GM12878 (cell line): ENCODE data around the gene SWSAP1. TPM values are rescaled to one million over a fixed set of nuclear protein-coding genes. Genes with fewer than 3 reads are reported as not detected.

ENCODE experiments used
- ATAC-seq: fragments of 200-7000 bp; cut with Tn5 transposase; 3 replicates; pipeline ENCODE4 v1.9.1; 2020; ENCODE audit warnings: mild to moderate bottlenecking, moderate library complexity
- BruUV-seq: library from RNA; stranded (reverse); fragments of 400-500 nt; replicated peaks from 2 replicates; lab custom pipeline; 2021; lab: Mats Ljungman, UMichigan
- CTCF ChIA-PET: fragments of 300-600 bp; sonication (Branson Sonifier 250); formaldehyde crosslinking; extraction: SDS; loops from one replicate; lab custom pipeline; 2021; ENCODE audit warnings: inconsistent platforms; lab: Yijun Ruan, JAX
- POLR2A ChIA-PET: fragments of 350-600 bp; formaldehyde crosslinking; extraction: SDS; loops from one replicate; lab custom pipeline; 2021; ENCODE audit warnings: inconsistent platforms; lab: Charles Lee
- RAD21 ChIA-PET: fragments of 300-600 bp; sonication (Branson Sonifier 250); formaldehyde crosslinking; loops from one replicate; lab custom pipeline; 2023; ENCODE audit warnings: antibody characterized with exemption; ENCODE audit not compliant: unreplicated experiment; lab: Charles Lee
- SMC1A ChIA-PET: fragments of 300-600 bp; sonication (Branson Sonifier 250); formaldehyde crosslinking; loops from one replicate; lab custom pipeline; 2023; ENCODE audit not compliant: unreplicated experiment, uncharacterized antibody; lab: Charles Lee
- DNase-seq: peaks from one replicate; pipeline ENCODE4 v3.0.0-alpha.2; 2011; ENCODE audit warnings: low read depth, low spot score
- FAIRE-seq: peaks from 3 replicates; lab custom pipeline; 2011; peaks lifted over from hg19 to GRCh38; lab: Jason Lieb, UNC
- H2AFZ ChIP-seq: 2 replicates; pipeline ENCODE4 v1.6.0; 2011; ENCODE audit warnings: low read depth, low read length, control low read depth; ENCODE audit not compliant: control insufficient read depth
- H3K27ac ChIP-seq: 2 replicates; pipeline ENCODE4 v1.5.1; 2011; ENCODE audit warnings: control low read depth; ENCODE audit not compliant: control insufficient read depth, insufficient read depth
- H3K27me3 ChIP-seq, 2 experiments: replicated peaks in 1 of 2; 2 replicates each; pipeline versions ENCODE4 v1.6.0 to v1.6.1; 2011; ENCODE audit warnings: low read length in 1 of 2; ENCODE audit not compliant: control insufficient read depth in 2 of 2, insufficient read depth in 2 of 2
- H3K36me3 ChIP-seq, 2 experiments: 2 replicates each; pipeline ENCODE4 v1.5.1; 2011; ENCODE audit warnings: low read length in 1 of 2; ENCODE audit not compliant: control insufficient read depth in 2 of 2, insufficient read depth in 2 of 2
- H3K4me1 ChIP-seq: 2 replicates; pipeline ENCODE4 v1.6.1; 2011; ENCODE audit warnings: mild to moderate bottlenecking, low read length, moderate library complexity, mixed read lengths; ENCODE audit not compliant: control insufficient read depth, insufficient read depth
- H3K4me2 ChIP-seq: 2 replicates; pipeline ENCODE4 v1.6.0; 2011; ENCODE audit warnings: control low read depth; ENCODE audit not compliant: control insufficient read depth, insufficient read depth
- H3K4me3 ChIP-seq: fragments of 200-600 bp; sonication (generic); 2 replicates; pipeline ENCODE4 v1.5.1; 2016
- H3K79me2 ChIP-seq: 2 replicates; pipeline ENCODE4 v1.6.0; 2011; ENCODE audit warnings: low read length; ENCODE audit not compliant: control insufficient read depth, insufficient read depth
- H3K9ac ChIP-seq: 2 replicates; pipeline ENCODE4 v1.8.0; 2011; ENCODE audit warnings: low read length, control low read depth, mixed read lengths; ENCODE audit not compliant: control insufficient read depth, insufficient read depth
- H3K9me3 ChIP-seq: replicated peaks from 3 replicates; pipeline ENCODE4 v1.5.1; 2011; ENCODE audit warnings: mild to moderate bottlenecking, low read length; ENCODE audit not compliant: control insufficient read depth, insufficient read depth
- H4K20me1 ChIP-seq: 2 replicates; pipeline ENCODE4 v1.6.0; 2011; ENCODE audit not compliant: control insufficient read depth, insufficient read depth
- CEBPZ ChIP-seq: fragments of 150-350 bp; IDR thresholded peaks from 2 replicates; pipeline ENCODE4 v1.6.1; 2016; ENCODE audit warnings: low read depth, low read length
- CHD1 ChIP-seq: IDR thresholded peaks from 2 replicates; pipeline ENCODE4 v1.6.1; 2012; ENCODE audit warnings: low read depth, low read length, improper control_type of control experiment
- EZH2 ChIP-seq: IDR thresholded peaks from 2 replicates; pipeline ENCODE4 v1.6.1; 2012; ENCODE audit warnings: low read depth, mild to moderate bottlenecking, control low read depth, inconsistent platforms, low read length, borderline replicate concordance; ENCODE audit not compliant: control insufficient read depth
- LARP7 ChIP-seq: fragments of 450-650 bp; IDR thresholded peaks from 2 replicates; pipeline ENCODE4 v1.6.1; 2017; ENCODE audit warnings: mild to moderate bottlenecking
- NRF1 ChIP-seq: conservative IDR thresholded peaks from 2 replicates; pipeline ENCODE4 v1.6.1; 2011; ENCODE audit warnings: mild to moderate bottlenecking, low read depth, low read length, improper control_type of control experiment
- SRF ChIP-seq, 2 experiments: IDR thresholded peaks; 2 replicates each; pipeline ENCODE4 v1.6.1; 2011; ENCODE audit warnings: low read depth in 2 of 2, low read length in 2 of 2, mild to moderate bottlenecking in 1 of 2, moderate library complexity in 1 of 2
- ZNF687 ChIP-seq: fragments of 450-650 bp; IDR thresholded peaks from 2 replicates; pipeline ENCODE4 v1.6.1; 2017; ENCODE audit warnings: mild to moderate bottlenecking, moderate library complexity
- WGBS: methylation state at CpG from one replicate; pipeline ENCODE4 v1.1.6; 2016; ENCODE audit warnings: low lambda C conversion rate; ENCODE audit not compliant: insufficient replicate concordance, insufficient coverage; ENCODE audit errors: missing lambda C conversion rate; 5-methylcytosine and 5-hydroxymethylcytosine counted together
- in situ Hi-C: fragments of 300-500 bp; cut with MboI; formaldehyde crosslinking; loops from 9 replicates; pipeline ENCODE4 v1.14.3; 2018; ENCODE audit warnings: mixed read lengths
- intact Hi-C: fragments of 100-400 bp; cut with micrococcal nuclease; formaldehyde crosslinking; loops from one replicate; pipeline ENCODE4 v1.14.2; 2022; ENCODE audit not compliant: unreplicated experiment
- polyA plus RNA-seq, 11 experiments: library from polyadenylated mRNA; depleted of rRNA in 4 of 11; unstranded in 6 of 11; stranded (reverse) in 5 of 11; fragments of >200 nt; fragmentation: Nextera tagmentation in 4 of 11; fragmentation: Illumina TruSeq in 1 of 11; extraction: Ambion mirVana in 4 of 11; extraction: Trizol in 1 of 11; gene quantifications; 1 replicate in 1 of 11; 2 replicates in 10 of 11; pipeline versions ENCODE4 v1.2.1 to v1.2.3, GENCODE V29; 2011 to 2016; ENCODE audit warnings: inconsistent platforms in 2 of 11, missing spikeins in 2 of 11, low read depth in 1 of 11
- total RNA-seq, 4 experiments: library from RNA; depleted of rRNA in 3 of 4; stranded (reverse); fragments of >200 nt in 3 of 4; fragmentation: Illumina TruSeq in 1 of 4; extraction: Trizol in 1 of 4; gene quantifications; 2 replicates each; pipeline versions ENCODE4 v1.2.1 to v1.2.3, GENCODE V29; 2013 to 2021
- TF ChIP-seq, protein P1 (sequence below): fragments of 450-650 bp; IDR thresholded peaks from 2 replicates; pipeline ENCODE4 v1.6.1; 2017; ENCODE audit warnings: low read depth, mild to moderate bottlenecking, moderate library complexity

SWSAP1 gene
- total and polyA plus RNA-seq, 10 of the 15 experiments (the other 5 are each of a cell fraction or from before 2014, with no cell fraction given): 0.18 to 6.5 (median 2.4) TPM

DNA sequence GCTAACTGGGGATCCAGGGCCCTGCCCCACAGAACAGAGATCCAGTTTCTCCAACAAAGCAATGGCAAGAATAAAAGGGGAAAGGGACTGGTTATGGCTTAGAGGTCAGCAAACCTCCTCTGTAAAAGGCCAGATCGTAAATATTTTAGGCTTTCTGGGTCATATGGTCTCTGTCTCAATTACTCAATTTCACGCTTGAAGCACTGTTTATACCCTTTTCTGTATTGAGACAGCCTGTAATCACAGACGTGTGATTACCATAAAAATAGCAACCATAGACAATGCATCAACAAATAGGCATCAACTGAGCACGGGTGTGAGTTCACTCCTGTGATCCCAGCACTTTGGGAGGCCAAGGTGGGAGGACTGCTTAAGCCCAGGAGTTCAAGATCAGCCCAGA lies 44.3 kb upstream of the SWSAP1 start:
- peaks cover 0 to 10% of the 10 kb centered on the region in 2 experiments; a peak in 2 of 4 replicates for H3K36me3 ChIP-seq
- intact Hi-C loops (no loop called here), in situ Hi-C loops (no loop called here)
- SMC1A ChIA-PET: no interaction called here
- no peak for TF ChIP-seq CHD1
- TF ChIP-seq NRF1: no peak
- TF ChIP-seq LARP7: no peak
- TF ChIP-seq EZH2: no peak
- no peak for TF ChIP-seq ZNF687
- no peak for TF ChIP-seq SRF (IDR thresholded peaks at IDR 0.05; ENCODE audit: low read depth in 2 of 2, low read length in 2 of 2)
- TF ChIP-seq, protein P1, sequence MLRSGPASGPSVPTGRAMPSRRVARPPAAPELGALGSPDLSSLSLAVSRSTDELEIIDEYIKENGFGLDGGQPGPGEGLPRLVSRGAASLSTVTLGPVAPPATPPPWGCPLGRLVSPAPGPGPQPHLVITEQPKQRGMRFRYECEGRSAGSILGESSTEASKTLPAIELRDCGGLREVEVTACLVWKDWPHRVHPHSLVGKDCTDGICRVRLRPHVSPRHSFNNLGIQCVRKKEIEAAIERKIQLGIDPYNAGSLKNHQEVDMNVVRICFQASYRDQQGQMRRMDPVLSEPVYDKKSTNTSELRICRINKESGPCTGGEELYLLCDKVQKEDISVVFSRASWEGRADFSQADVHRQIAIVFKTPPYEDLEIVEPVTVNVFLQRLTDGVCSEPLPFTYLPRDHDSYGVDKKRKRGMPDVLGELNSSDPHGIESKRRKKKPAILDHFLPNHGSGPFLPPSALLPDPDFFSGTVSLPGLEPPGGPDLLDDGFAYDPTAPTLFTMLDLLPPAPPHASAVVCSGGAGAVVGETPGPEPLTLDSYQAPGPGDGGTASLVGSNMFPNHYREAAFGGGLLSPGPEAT: no peak
- no peak for TF ChIP-seq CEBPZ
- H2AFZ ChIP-seq: no peak overlapping the region
- FAIRE-seq (no peak), DNase-seq (no peak), ATAC-seq (no peak)
- BruUV-seq: no TSS peak
- no peak overlapping the region for H3K27ac ChIP-seq
- POLR2A ChIA-PET: no interaction called here
- no peaks in the 10 kb centered on the region for H3K79me2 ChIP-seq
- no peaks in the 10 kb centered on the region for H3K27me3 ChIP-seq
- no peaks in the 10 kb centered on the region for H4K20me1 ChIP-seq
- WGBS: 88% methylated on average over 4 of the region's 4 CpGs
- no peak overlapping the region for H3K4me2 ChIP-seq
- CTCF ChIA-PET: no interaction called here
- RAD21 ChIA-PET: no interaction called here
- H3K9me3 ChIP-seq: no peaks in the 10 kb centered on the region; the same call in 2 of the 3 replicates
- H3K4me3 ChIP-seq: no peak overlapping the region
- no peak overlapping the region for H3K9ac ChIP-seq
- H3K4me1 ChIP-seq: no peaks in the 10 kb centered on the region; the same call in 1 of the 2 replicates
